ENCODE measurements around the gene TGFBR1.

TGFBR1 gene

DNA sequence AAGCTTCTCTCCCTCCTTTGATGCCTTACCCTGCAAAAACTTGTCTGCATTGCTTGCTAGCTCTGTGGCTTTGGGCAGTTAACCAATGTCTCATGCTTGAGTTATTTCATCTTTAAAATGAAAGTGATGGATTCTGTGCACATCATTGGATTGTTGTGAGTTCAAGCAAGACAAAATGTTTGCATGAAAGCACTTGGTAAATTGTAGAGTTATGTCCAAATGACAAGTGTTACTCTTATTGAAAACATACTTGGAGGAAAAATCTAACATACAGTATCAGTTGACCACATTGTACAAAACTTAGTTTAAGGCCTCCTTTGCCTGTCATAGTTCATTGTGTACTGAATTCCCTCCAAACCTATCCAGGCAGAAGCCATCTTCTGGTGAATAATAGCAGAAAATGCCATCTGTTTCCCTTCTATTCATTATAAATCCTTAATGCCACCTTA lies 30.0 kb downstream of the TGFBR1 start:
- no peak for DNase-seq
- Histone ChIP-seq H3K27me3 (ENCODE audit: insufficient read depth, low read depth, severe bottlenecking) (no peaks in the 10 kb centered on the region), H3K36me3 (peaks cover 49% of the 10 kb centered on the region), H3K27ac (no peak overlapping the region), H3K4me3 (ENCODE audit: low read depth, low read length) (no peak overlapping the region), H3K9me3 (ENCODE audit: severe bottlenecking) (no peaks in the 10 kb centered on the region)
- TF ChIP-seq, protein P1, sequence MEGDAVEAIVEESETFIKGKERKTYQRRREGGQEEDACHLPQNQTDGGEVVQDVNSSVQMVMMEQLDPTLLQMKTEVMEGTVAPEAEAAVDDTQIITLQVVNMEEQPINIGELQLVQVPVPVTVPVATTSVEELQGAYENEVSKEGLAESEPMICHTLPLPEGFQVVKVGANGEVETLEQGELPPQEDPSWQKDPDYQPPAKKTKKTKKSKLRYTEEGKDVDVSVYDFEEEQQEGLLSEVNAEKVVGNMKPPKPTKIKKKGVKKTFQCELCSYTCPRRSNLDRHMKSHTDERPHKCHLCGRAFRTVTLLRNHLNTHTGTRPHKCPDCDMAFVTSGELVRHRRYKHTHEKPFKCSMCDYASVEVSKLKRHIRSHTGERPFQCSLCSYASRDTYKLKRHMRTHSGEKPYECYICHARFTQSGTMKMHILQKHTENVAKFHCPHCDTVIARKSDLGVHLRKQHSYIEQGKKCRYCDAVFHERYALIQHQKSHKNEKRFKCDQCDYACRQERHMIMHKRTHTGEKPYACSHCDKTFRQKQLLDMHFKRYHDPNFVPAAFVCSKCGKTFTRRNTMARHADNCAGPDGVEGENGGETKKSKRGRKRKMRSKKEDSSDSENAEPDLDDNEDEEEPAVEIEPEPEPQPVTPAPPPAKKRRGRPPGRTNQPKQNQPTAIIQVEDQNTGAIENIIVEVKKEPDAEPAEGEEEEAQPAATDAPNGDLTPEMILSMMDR (IDR thresholded peaks at IDR 0.05; ENCODE audit: low read depth, low read length): no peak

DNA sequence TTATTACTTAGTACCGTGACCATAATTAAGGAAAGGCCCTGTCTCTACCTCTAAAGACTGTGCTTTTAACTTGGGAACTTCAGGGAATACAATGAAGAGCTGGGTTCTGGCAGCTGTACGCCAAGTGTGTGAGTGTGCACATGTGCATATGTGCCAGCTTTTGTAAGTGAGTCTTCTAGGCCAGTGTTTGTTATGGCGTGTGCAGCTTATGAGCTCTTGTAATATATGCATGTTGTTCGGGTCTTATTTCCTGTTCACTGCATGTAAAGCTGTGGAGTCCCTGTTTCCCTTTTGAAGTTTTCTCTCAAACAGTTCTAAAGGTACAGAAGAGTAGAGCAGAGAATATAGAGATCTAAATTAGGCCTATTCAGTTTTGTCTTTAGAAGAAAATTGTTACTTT lies 30.5 kb downstream of the TGFBR1 start:
- Histone ChIP-seq H3K36me3 (peaks cover 43% of the 10 kb centered on the region), H3K9me3 (ENCODE audit: severe bottlenecking) (no peaks in the 10 kb centered on the region), H3K27me3 (ENCODE audit: insufficient read depth, low read depth, severe bottlenecking) (no peaks in the 10 kb centered on the region), H3K4me3 (ENCODE audit: low read depth, low read length) (no peak overlapping the region), H3K27ac (no peak overlapping the region)
- TF ChIP-seq, protein P1 (IDR thresholded peaks at IDR 0.05; ENCODE audit: low read depth, low read length): no peak
- DNase-seq: no peak

- Histone ChIP-seq H3K36me3 (peaks cover 43% of the 10 kb centered on the region), H3K9me3 (ENCODE audit: severe bottlenecking) (no peaks in the 10 kb centered on the region), H3K4me3 (ENCODE audit: low read depth, low read length) (no peak overlapping the region), H3K27ac (no peak overlapping the region), H3K27me3 (ENCODE audit: insufficient read depth, low read depth, severe bottlenecking) (no peaks in the 10 kb centered on the region)
- TF ChIP-seq, protein P1 (IDR thresholded peaks at IDR 0.05; ENCODE audit: low read depth, low read length): no peak
- DNase-seq: no peak
Measured at GRCh38 chr9:99137225-99137624, 32.3 kb downstream of the TGFBR1 start.

DNA sequence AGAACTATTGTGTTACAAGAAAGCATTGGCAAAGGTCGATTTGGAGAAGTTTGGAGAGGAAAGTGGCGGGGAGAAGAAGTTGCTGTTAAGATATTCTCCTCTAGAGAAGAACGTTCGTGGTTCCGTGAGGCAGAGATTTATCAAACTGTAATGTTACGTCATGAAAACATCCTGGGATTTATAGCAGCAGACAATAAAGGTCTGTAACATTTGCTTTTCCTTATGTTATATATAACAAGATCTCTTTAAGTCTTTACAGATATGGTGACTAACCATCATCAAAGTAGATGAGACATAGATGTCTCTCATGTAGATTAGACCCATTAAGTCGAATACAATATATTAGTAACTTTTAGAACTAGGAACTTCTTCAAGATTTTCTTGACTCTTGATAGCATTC lies 33.0 kb downstream of the TGFBR1 start:
- TF ChIP-seq, protein P1 (IDR thresholded peaks at IDR 0.05; ENCODE audit: low read depth, low read length): no peak
- Histone ChIP-seq H3K27ac (no peak overlapping the region), H3K9me3 (ENCODE audit: severe bottlenecking) (no peaks in the 10 kb centered on the region), H3K27me3 (ENCODE audit: insufficient read depth, low read depth, severe bottlenecking) (no peaks in the 10 kb centered on the region), H3K36me3 (peaks cover 43% of the 10 kb centered on the region), H3K4me3 (ENCODE audit: low read depth, low read length) (no peak overlapping the region)
- no peak for DNase-seq

DNA sequence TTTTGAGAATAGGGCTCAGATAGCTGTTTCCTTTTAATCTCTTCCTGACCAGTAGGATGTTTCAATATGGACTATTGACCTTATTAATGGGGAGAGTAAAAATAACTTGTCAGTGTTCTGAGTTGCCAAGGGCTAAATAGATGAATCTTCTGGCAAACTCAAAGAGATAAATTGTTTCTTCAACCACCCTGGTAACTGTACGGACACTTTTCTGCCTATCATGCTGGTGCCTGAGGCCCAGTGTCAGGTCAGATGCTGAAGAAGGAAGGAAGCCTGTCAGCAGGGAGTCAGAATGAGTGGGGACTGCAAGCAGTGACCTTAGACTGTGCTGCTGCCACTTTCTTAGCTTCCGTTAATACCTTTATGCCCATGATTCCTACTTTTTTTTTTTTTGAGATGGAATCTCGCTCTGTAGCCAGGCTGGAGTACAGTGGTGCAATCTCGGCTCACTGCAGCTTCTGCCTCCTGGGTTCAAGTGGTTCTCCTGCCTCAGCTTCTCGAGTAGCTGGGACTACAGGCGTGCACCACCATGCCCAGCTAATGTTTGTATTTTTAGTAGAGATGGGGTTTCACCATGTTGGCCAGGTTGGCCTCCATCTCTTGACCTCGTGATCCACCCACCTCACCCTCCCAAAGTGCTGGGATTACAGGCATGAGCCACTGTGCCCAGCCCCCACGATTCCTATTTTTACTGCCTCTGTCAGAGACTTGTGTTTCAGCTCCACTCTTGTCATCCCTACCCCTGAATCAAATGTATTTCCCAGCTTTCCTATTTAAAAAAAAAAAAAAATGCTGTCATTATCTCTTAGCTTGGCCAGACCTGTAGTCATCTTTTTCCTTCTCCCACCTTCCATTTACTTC lies 33.7 kb downstream of the TGFBR1 start:
- Histone ChIP-seq H3K27me3 (ENCODE audit: insufficient read depth, low read depth, severe bottlenecking) (no peaks in the 10 kb centered on the region), H3K27ac (no peak overlapping the region), H3K36me3 (peaks cover 43% of the 10 kb centered on the region), H3K9me3 (ENCODE audit: severe bottlenecking) (no peaks in the 10 kb centered on the region), H3K4me3 (ENCODE audit: low read depth, low read length) (no peak overlapping the region)
- DNase-seq: no peak
- TF ChIP-seq, protein P1 (IDR thresholded peaks at IDR 0.05; ENCODE audit: low read depth, low read length): no peak

All from WERI-Rb-1 (cell line).